Brain microvascular endothelial cell (primary cell): ENCODE results near the gene LAMP1.
"Not testable (repeated sequence)": the region's sequence is repeated elsewhere in the genome, so short reads cannot be mapped to it uniquely, and the experiment has no call there.

ENCODE experiments used
- DNase-seq: peaks from one replicate; pipeline ENCODE4 v3.0.0-alpha.2; 2020
- H3K27ac ChIP-seq: fragments of 250-450 bp; sonication (Bioruptor Pico); 2 replicates; pipeline ENCODE4 v1.5.1; 2020; ENCODE audit warnings: mild to moderate bottlenecking, moderate library complexity
- H3K27me3 ChIP-seq: fragments of 250-450 bp; sonication (Bioruptor Pico); replicated peaks from 2 replicates; pipeline ENCODE4 v1.5.1; 2020; ENCODE audit warnings: mild to moderate bottlenecking
- H3K36me3 ChIP-seq: fragments of 250-450 bp; sonication (Bioruptor Pico); replicated peaks from 2 replicates; pipeline ENCODE4 v1.5.1; 2020; ENCODE audit warnings: mild to moderate bottlenecking
- H3K4me3 ChIP-seq: 2 replicates; pipeline ENCODE4 v1.5.1; 2011; ENCODE audit warnings: low read depth, mild to moderate bottlenecking, control low read depth, low read length, moderate library complexity
- in situ Hi-C: cut with HindIII; loops from 2 replicates; pipeline ENCODE4 v1.10.0; 2017; ENCODE audit warnings: low sequenced_read_pairs, low pct_ligation_motif_present
- TF ChIP-seq, protein P1 (sequence below): IDR thresholded peaks from 2 replicates; pipeline ENCODE4 v1.5.1; 2011; ENCODE audit warnings: low read depth, mild to moderate bottlenecking, moderate library complexity, low read length, control low read depth, inconsistent platforms; ENCODE audit errors: missing control alignments

LAMP1 gene

DNA sequence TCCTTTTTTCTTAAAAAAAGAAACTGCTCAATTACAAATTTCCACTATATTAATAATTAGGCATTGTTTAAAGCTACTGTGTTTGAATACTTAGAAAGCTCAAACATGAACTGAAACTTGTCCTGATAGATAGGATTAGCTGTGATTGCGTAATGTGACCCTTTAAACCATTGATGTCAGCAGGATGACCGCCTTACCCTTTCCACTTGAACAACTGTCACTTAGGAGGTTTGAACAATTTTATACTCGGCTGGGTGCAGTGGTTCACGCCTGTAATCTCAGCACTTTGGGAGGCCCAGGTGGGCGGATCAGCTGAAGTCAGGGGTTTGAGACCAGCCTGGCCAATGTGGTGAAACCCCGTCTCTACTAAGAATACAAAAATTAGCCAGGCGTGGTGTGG lies 2.9 kb downstream of the LAMP1 start:
- no peak for DNase-seq
- no peaks in the 10 kb centered on the region for H3K36me3 ChIP-seq
- in situ Hi-C loops: no loop called here
- H3K4me3 ChIP-seq: no peak overlapping the region
- H3K27me3 ChIP-seq: no peaks in the 10 kb centered on the region
- no peak overlapping the region for H3K27ac ChIP-seq
- TF ChIP-seq, protein P1, sequence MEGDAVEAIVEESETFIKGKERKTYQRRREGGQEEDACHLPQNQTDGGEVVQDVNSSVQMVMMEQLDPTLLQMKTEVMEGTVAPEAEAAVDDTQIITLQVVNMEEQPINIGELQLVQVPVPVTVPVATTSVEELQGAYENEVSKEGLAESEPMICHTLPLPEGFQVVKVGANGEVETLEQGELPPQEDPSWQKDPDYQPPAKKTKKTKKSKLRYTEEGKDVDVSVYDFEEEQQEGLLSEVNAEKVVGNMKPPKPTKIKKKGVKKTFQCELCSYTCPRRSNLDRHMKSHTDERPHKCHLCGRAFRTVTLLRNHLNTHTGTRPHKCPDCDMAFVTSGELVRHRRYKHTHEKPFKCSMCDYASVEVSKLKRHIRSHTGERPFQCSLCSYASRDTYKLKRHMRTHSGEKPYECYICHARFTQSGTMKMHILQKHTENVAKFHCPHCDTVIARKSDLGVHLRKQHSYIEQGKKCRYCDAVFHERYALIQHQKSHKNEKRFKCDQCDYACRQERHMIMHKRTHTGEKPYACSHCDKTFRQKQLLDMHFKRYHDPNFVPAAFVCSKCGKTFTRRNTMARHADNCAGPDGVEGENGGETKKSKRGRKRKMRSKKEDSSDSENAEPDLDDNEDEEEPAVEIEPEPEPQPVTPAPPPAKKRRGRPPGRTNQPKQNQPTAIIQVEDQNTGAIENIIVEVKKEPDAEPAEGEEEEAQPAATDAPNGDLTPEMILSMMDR: no peak

DNA sequence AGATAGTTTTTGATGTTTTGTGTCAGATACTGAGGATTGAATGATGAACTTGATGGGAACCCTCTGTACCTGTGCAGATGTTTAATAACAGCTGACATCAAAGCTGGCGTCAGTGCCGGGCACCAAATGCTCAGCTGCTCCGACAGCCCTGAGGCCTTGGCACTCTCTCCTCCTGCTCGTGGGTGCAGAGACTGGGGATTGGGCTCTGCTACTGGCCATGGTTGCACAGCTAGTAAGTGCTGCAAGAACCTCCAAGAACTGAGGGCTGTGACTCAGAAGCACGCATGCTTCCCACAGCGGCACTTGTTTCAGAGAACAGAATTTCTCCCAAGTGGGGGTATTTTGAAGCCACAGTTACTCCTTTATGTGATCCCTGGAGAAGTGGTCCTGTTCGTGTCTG lies 5.9 kb downstream of the LAMP1 start:
- H3K36me3 ChIP-seq: no peaks in the 10 kb centered on the region
- no peaks in the 10 kb centered on the region for H3K27me3 ChIP-seq
- H3K4me3 ChIP-seq: no peak overlapping the region
- no peak for DNase-seq
- TF ChIP-seq, protein P1: no peak
- in situ Hi-C loops: no loop called here
- H3K27ac ChIP-seq: no peak overlapping the region

DNA sequence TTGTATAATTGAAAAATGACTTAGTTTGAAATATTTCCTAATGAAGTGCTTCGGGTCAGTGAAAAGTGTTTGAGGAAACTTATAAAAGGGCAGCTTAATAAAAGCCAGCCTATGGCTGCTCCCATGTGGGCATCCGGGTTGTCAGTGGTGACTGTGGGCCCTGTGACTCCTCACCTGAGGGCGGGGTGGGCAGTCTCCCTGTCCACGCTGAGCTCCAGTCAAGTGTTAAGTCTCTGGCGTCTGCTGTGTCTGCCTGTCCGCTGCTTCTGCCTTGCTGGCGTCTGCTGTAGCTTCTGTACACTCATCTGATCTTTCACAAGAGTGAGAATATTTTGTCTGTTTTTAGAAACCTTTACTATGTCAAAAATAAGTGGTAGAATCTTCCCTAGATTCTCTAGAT lies 7.1 kb downstream of the LAMP1 start:
- H3K27me3 ChIP-seq: no peaks in the 10 kb centered on the region
- in situ Hi-C loops: no loop called here
- DNase-seq: no peak
- no peaks in the 10 kb centered on the region for H3K36me3 ChIP-seq
- no peak overlapping the region for H3K4me3 ChIP-seq
- TF ChIP-seq, protein P1: no peak
- H3K27ac ChIP-seq: no peak overlapping the region

- H3K27ac ChIP-seq: no peak overlapping the region
- no peak overlapping the region for H3K4me3 ChIP-seq
- H3K36me3 ChIP-seq: peaks cover 8% of the 10 kb centered on the region
- peak; percentile 68 for DNase-seq
- in situ Hi-C loops: no loop called here
- H3K27me3 ChIP-seq: no peaks in the 10 kb centered on the region
- TF ChIP-seq, protein P1: no peak
Measured at GRCh38 chr13:113305208-113305607, 8.2 kb downstream of the LAMP1 start.

DNA sequence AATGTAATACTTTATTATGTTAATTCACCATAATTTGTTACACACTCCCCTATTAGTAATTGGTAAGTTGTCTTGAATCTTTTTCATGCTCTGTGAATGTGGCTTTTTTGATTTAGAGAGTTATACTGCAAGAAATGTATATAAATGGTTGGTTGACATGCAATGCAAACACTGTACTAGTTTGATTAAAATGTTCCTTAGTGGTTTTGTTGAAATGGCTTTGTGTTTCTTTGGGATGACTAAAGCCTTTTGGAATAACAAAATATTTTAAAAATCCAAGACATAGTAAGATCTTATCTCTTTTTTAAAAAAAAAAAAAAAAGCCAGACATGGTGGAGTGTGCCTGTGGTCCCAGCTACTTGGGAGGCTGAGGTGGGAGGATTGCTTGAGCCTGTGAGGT lies 10.5 kb downstream of the LAMP1 start:
- Histone ChIP-seq H3K4me3 (no peak overlapping the region), H3K27me3 (no peaks in the 10 kb centered on the region), H3K36me3 (peaks cover 26% of the 10 kb centered on the region), H3K27ac (no peak overlapping the region)
- in situ Hi-C loops: no loop called here
- no peak for DNase-seq
- TF ChIP-seq, protein P1: no peak

DNA sequence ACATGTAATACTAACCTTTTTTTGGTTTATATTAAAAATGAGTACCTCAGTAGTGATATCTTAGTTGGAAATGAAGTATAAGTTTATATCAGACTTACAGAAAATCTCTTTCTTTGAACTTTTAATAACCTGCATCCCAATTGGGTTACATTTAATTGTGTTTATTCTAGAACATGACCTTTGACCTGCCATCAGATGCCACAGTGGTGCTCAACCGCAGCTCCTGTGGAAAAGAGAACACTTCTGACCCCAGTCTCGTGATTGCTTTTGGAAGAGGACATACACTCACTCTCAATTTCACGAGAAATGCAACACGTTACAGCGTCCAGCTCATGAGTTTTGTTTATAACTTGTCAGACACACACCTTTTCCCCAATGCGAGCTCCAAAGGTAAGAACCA lies 12.4 kb downstream of the LAMP1 start:
- in situ Hi-C loops: no loop called here
- TF ChIP-seq, protein P1: no peak
- H3K36me3 ChIP-seq: peaks cover 31% of the 10 kb centered on the region
- no peaks in the 10 kb centered on the region for H3K27me3 ChIP-seq
- DNase-seq: no peak
- H3K27ac ChIP-seq: no peak overlapping the region
- no peak overlapping the region for H3K4me3 ChIP-seq

DNA sequence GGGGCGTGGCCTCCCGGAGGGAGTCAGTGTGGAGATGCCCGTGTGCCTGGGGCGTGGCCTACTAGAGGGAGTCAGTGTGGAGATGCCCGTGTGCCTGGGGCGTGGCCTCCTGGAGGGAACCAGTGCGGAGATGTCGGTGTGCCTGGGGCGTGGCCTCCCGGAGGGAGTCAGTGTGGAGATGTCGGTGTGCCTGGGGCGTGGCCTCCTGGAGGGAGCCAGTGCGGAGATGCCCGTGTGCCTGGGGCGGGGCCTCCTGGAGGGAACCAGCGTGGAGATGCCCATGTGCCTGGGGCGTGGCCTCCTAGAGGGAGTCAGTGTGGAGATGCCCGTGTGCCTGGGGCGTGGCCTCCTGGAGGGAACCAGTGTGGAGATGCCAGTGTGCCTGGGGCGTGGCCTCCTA lies 17.1 kb downstream of the LAMP1 start:
- peaks cover 36% of the 10 kb centered on the region for H3K36me3 ChIP-seq
- H3K27me3 ChIP-seq, H3K27ac ChIP-seq, DNase-seq, H3K4me3 ChIP-seq, in situ Hi-C loops: not testable (repeated sequence)

DNA sequence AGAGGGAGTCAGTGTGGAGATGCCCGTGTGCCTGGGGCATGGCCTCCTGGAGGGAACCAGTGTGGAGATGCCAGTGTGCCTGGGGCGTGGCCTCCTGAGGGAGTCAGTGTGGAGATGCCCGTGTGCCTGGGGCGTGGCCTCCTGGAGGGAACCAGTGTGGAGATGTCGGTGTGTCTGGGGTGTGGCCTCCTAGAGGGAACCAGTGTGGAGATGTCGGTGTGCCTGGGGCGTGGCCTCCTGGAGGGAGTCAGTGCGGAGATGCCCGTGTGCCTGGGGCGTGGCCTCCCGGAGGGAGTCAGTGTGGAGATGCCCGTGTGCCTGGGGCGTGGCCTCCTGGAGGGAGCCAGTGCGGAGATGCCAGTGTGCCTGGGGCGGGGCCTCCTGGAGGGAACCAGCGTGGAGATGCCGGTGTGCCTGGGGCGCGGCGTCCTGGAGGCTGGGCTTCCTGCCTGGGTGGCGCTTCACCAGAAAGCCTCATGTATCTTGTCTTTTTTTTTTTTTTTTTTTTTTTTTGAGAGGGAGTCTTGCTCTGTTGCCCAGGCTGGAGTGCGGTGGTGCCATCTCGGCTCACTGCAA lies 17.9 kb downstream of the LAMP1 start:
- H3K27me3 ChIP-seq, in situ Hi-C loops, H3K27ac ChIP-seq, H3K4me3 ChIP-seq, DNase-seq: not testable (repeated sequence)
- H3K36me3 ChIP-seq: peaks cover 38% of the 10 kb centered on the region
